A549 (cell line): ENCODE results near the gene NTRK2. TPM values are rescaled to one million over a fixed set of nuclear protein-coding genes. Genes with fewer than 3 reads are reported as not detected.

Experiments
- ATAC-seq, 2 experiments: fragments of 200-7000 bp in 1 of 2; fragments of >200 bp in 1 of 2; cut with Nextera tagmentation in 1 of 2; cut with Tn5 transposase in 1 of 2; 3 replicates each; pipeline versions ENCODE4 v1.8.0 to v1.9.1; 2018 to 2020; ENCODE audit warnings: mild to moderate bottlenecking in 1 of 2, moderate library complexity in 1 of 2
- CTCF ChIA-PET: fragments of 300-600 bp; sonication (Branson Sonifier 250); formaldehyde crosslinking; extraction: SDS; loops from one replicate; lab custom pipeline; 2021; ENCODE audit warnings: antibody characterized with exemption, inconsistent platforms; lab: Yijun Ruan, JAX
- POLR2A ChIA-PET: fragments of 350-600 bp; formaldehyde crosslinking; extraction: SDS; loops from one replicate; lab custom pipeline; 2021; ENCODE audit warnings: antibody characterized with exemption, inconsistent platforms; lab: Yijun Ruan, JAX
- DNase-seq, 2 experiments: peaks; one replicate each; pipeline versions ENCODE4 v3.0.0 to v3.0.0-alpha.2; 2011 to 2016; ENCODE audit warnings: low read depth in 1 of 2, low spot score in 1 of 2
- FAIRE-seq: peaks from 2 replicates; lab custom pipeline; 2011; peaks lifted over from hg19 to GRCh38; lab: Jason Lieb, UNC
- H3K27ac ChIP-seq, 2 experiments: fragments of >200 bp; sonication (Bioruptor Twin); formaldehyde crosslinking; 3 replicates each; pipeline ENCODE4 v1.5.1; 2016 to 2017
- H3K4me1 ChIP-seq: fragments of >200 bp; sonication (Bioruptor Twin); formaldehyde crosslinking; 3 replicates; pipeline ENCODE4 v1.6.1; 2016
- H3K4me2 ChIP-seq: fragments of >200 bp; sonication (Bioruptor Twin); formaldehyde crosslinking; 3 replicates; pipeline ENCODE4 v1.6.1; 2016
- H3K4me3 ChIP-seq: fragments of >200 bp; sonication (Bioruptor Twin); formaldehyde crosslinking; 3 replicates; pipeline ENCODE4 v1.5.1; 2016
- H3K9me3 ChIP-seq: fragments of >200 bp; sonication (Bioruptor Twin); formaldehyde crosslinking; 3 replicates; pipeline ENCODE4 v1.6.1; 2016
- EHMT2 ChIP-seq: fragments of 200-600 bp; sonication (generic); IDR thresholded peaks from 2 replicates; pipeline ENCODE4 v1.6.1; 2016; ENCODE audit warnings: antibody characterized with exemption, low read depth, mild to moderate bottlenecking, moderate library complexity
- EP300 ChIP-seq, 2 experiments: fragments of >200 bp; sonication (Bioruptor Twin); formaldehyde crosslinking; IDR thresholded peaks; 2 replicates in 1 of 2; 3 replicates in 1 of 2; pipeline ENCODE4 v1.6.1; 2016 to 2017
- FOSB ChIP-seq: fragments of 250-450 bp; sonication (Bioruptor Pico); IDR thresholded peaks from 2 replicates; pipeline ENCODE4 v1.5.0; 2020; ENCODE audit warnings: mild to moderate bottlenecking, moderate library complexity
- GATA3 ChIP-seq: IDR thresholded peaks from 2 replicates; pipeline ENCODE4 v1.6.1; 2012; ENCODE audit warnings: borderline replicate concordance
- KDM1A ChIP-seq: fragments of 200-600 bp; sonication (generic); IDR thresholded peaks from 2 replicates; pipeline ENCODE4 v1.6.1; 2016; ENCODE audit warnings: low read depth, mild to moderate bottlenecking
- KDM5A ChIP-seq: fragments of 200-600 bp; sonication (generic); IDR thresholded peaks from 2 replicates; pipeline ENCODE4 v1.6.1; 2016; ENCODE audit warnings: antibody characterized with exemption, mild to moderate bottlenecking
- MAZ ChIP-seq: fragments of 150-350 bp; IDR thresholded peaks from 2 replicates; pipeline ENCODE4 v1.6.1; 2014; ENCODE audit warnings: antibody characterized with exemption, low read depth, low read length, borderline replicate concordance
- NR3C1 ChIP-seq: fragments of >200 bp; sonication (Bioruptor Twin); formaldehyde crosslinking; IDR thresholded peaks from 3 replicates; pipeline ENCODE4 v1.6.1; 2017
- RAD21 ChIP-seq, 2 experiments: fragments of >200 bp in 1 of 2; sonication (Bioruptor Twin) in 1 of 2; formaldehyde crosslinking in 1 of 2; IDR thresholded peaks in 1 of 2; conservative IDR thresholded peaks in 1 of 2; 2 replicates in 1 of 2; 3 replicates in 1 of 2; pipeline ENCODE4 v1.6.1; 2012 to 2018; ENCODE audit warnings: inconsistent platforms in 1 of 2
- RFX5 ChIP-seq: fragments of 450-650 bp; IDR thresholded peaks from 2 replicates; pipeline ENCODE4 v1.7.1; 2014; ENCODE audit warnings: antibody characterized with exemption, mild to moderate bottlenecking, moderate library complexity
- SMC3 ChIP-seq: fragments of >200 bp; sonication (Bioruptor Twin); formaldehyde crosslinking; IDR thresholded peaks from 3 replicates; pipeline ENCODE4 v1.6.1; 2018; ENCODE audit warnings: inconsistent platforms
- TFCP2L1 ChIP-seq: fragments of 250-450 bp; sonication (Bioruptor Pico); IDR thresholded peaks from 2 replicates; pipeline ENCODE4 v1.5.0; 2021; ENCODE audit warnings: mild to moderate bottlenecking
- ZC3H11A ChIP-seq: fragments of 450-650 bp; IDR thresholded peaks from 2 replicates; pipeline ENCODE4 v1.6.1; 2014; ENCODE audit warnings: antibody characterized with exemption, mild to moderate bottlenecking
- WGBS: methylation state at CpG from one replicate; pipeline ENCODE4 v1.1.6; 2017; ENCODE audit errors: missing lambda C conversion rate; 5-methylcytosine and 5-hydroxymethylcytosine counted together
- polyA plus RNA-seq, 4 experiments: library from polyadenylated mRNA; depleted of rRNA in 3 of 4; stranded (reverse); fragments of >200 nt; fragmentation: RNase III in 1 of 4; extraction: RNeasy Plus Mini Kit Qiagen cat#74134 plus additional on column Dnase treatment in 1 of 4; gene quantifications; 2 replicates in 3 of 4; 3 replicates in 1 of 4; pipeline ENCODE4 v1.2.3, GENCODE V29; 2011 to 2017
- TF ChIP-seq, protein P1 (sequence below): fragments of 250-450 bp; sonication (Bioruptor Pico); IDR thresholded peaks from 2 replicates; pipeline ENCODE4 v1.5.0; 2021; ENCODE audit warnings: mild to moderate bottlenecking, moderate library complexity, borderline replicate concordance
- TF ChIP-seq, protein P2 (sequence below): fragments of 450-650 bp; IDR thresholded peaks from 2 replicates; pipeline ENCODE4 v1.6.1; 2014; ENCODE audit warnings: antibody characterized with exemption
- TF ChIP-seq, protein P3 (sequence below): fragments of 150-350 bp; IDR thresholded peaks from 2 replicates; pipeline ENCODE4 v1.6.1; 2014; ENCODE audit warnings: low read depth, mild to moderate bottlenecking, low read length
- TF ChIP-seq, protein P4 (sequence below): fragments of >200 bp; sonication (Bioruptor Twin); formaldehyde crosslinking; IDR thresholded peaks from 3 replicates; pipeline ENCODE4 v1.5.1; 2016
- TF ChIP-seq, protein P5 (sequence below): fragments of 250-450 bp; sonication (Bioruptor Pico); IDR thresholded peaks from 2 replicates; pipeline ENCODE4 v1.5.0; 2020; ENCODE audit warnings: low read depth, mild to moderate bottlenecking, moderate library complexity
- TF ChIP-seq, protein P6 (sequence below): IDR thresholded peaks from 2 replicates; pipeline ENCODE4 v1.6.1; 2012
- TF ChIP-seq, protein P7 (sequence below): fragments of >200 bp; sonication (Bioruptor Twin); formaldehyde crosslinking; IDR thresholded peaks from 3 replicates; pipeline ENCODE4 v1.6.1; 2016

Gene NTRK2
- polyA plus RNA-seq, 2 of the 4 experiments (the other 2 are of a cell fraction): 0.03 TPM

DNA sequence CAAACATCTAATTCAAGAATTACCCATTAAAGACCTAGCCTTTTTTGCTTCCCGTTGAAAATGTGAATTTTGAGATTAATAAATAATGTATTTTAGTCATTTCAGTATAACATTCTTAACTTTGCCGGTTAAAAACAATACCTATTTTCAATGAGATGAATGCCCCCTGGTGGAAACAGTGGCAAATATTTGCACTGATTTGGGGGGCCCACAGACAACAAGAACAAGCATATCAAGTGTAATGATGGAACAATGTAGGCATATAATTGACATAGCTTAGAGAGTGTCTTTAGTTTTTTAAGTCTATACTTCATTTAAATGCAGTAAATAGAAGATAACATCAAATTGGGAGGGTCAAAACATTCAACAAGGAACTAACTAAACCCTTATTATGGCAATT is 111.9 kb downstream of the NTRK2 start:
- ATAC-seq: peak in 1 of 2 experiments; percentile 28; a peak in 1 of 6 replicates
- no peak overlapping the region for H3K4me2 ChIP-seq
- peak in 1 of 2 experiments; percentile 7 for DNase-seq
- CTCF ChIA-PET: interaction anchor here (0.6 to 3.1 kb wide), 8 partner anchors 49 to 714 kb away, joined by 3 to 11 read pairs (median 4); no protein-coding TSS in a partner anchor
- no peak overlapping the region for H3K4me3 ChIP-seq
- no peaks in the 10 kb centered on the region for H3K4me1 ChIP-seq
- no peak for FAIRE-seq
- no peak overlapping the region for H3K27ac ChIP-seq
- H3K9me3 ChIP-seq: no peaks in the 10 kb centered on the region
- POLR2A ChIA-PET: no interaction called here
- WGBS: 4% methylated on average over 2 of the region's 2 CpGs
- TF ChIP-seq SMC3: peak; percentile 44; the same call in 1 of the 3 replicates
- no peak for TF ChIP-seq GATA3
- TF ChIP-seq, protein P1, sequence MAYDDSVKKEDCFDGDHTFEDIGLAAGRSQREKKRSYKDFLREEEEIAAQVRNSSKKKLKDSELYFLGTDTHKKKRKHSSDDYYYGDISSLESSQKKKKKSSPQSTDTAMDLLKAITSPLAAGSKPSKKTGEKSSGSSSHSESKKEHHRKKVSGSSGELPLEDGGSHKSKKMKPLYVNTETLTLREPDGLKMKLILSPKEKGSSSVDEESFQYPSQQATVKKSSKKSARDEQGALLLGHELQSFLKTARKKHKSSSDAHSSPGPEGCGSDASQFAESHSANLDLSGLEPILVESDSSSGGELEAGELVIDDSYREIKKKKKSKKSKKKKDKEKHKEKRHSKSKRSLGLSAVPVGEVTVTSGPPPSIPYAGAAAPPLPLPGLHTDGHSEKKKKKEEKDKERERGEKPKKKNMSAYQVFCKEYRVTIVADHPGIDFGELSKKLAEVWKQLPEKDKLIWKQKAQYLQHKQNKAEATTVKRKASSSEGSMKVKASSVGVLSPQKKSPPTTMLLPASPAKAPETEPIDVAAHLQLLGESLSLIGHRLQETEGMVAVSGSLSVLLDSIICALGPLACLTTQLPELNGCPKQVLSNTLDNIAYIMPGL (CRISPR knock-in tag): no peak
- TF ChIP-seq, protein P2, sequence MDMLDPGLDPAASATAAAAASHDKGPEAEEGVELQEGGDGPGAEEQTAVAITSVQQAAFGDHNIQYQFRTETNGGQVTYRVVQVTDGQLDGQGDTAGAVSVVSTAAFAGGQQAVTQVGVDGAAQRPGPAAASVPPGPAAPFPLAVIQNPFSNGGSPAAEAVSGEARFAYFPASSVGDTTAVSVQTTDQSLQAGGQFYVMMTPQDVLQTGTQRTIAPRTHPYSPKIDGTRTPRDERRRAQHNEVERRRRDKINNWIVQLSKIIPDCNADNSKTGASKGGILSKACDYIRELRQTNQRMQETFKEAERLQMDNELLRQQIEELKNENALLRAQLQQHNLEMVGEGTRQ: no peak
- TF ChIP-seq, protein P3, sequence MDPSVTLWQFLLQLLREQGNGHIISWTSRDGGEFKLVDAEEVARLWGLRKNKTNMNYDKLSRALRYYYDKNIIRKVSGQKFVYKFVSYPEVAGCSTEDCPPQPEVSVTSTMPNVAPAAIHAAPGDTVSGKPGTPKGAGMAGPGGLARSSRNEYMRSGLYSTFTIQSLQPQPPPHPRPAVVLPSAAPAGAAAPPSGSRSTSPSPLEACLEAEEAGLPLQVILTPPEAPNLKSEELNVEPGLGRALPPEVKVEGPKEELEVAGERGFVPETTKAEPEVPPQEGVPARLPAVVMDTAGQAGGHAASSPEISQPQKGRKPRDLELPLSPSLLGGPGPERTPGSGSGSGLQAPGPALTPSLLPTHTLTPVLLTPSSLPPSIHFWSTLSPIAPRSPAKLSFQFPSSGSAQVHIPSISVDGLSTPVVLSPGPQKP: no peak
- TF ChIP-seq, protein P4, sequence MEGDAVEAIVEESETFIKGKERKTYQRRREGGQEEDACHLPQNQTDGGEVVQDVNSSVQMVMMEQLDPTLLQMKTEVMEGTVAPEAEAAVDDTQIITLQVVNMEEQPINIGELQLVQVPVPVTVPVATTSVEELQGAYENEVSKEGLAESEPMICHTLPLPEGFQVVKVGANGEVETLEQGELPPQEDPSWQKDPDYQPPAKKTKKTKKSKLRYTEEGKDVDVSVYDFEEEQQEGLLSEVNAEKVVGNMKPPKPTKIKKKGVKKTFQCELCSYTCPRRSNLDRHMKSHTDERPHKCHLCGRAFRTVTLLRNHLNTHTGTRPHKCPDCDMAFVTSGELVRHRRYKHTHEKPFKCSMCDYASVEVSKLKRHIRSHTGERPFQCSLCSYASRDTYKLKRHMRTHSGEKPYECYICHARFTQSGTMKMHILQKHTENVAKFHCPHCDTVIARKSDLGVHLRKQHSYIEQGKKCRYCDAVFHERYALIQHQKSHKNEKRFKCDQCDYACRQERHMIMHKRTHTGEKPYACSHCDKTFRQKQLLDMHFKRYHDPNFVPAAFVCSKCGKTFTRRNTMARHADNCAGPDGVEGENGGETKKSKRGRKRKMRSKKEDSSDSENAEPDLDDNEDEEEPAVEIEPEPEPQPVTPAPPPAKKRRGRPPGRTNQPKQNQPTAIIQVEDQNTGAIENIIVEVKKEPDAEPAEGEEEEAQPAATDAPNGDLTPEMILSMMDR: peak; percentile 35; the same call in 2 of the 3 replicates
- peak in 1 of 2 experiments; percentile 46; a peak in 2 of 5 replicates for TF ChIP-seq RAD21 (conservative IDR thresholded peaks at IDR 0.05 in 1 of 2, IDR thresholded peaks at IDR 0.05 in 1 of 2)
- TF ChIP-seq EP300 (IDR thresholded peaks at IDR 0.05): no peak
- TF ChIP-seq, all 56 proteins: peak for 3

DNA sequence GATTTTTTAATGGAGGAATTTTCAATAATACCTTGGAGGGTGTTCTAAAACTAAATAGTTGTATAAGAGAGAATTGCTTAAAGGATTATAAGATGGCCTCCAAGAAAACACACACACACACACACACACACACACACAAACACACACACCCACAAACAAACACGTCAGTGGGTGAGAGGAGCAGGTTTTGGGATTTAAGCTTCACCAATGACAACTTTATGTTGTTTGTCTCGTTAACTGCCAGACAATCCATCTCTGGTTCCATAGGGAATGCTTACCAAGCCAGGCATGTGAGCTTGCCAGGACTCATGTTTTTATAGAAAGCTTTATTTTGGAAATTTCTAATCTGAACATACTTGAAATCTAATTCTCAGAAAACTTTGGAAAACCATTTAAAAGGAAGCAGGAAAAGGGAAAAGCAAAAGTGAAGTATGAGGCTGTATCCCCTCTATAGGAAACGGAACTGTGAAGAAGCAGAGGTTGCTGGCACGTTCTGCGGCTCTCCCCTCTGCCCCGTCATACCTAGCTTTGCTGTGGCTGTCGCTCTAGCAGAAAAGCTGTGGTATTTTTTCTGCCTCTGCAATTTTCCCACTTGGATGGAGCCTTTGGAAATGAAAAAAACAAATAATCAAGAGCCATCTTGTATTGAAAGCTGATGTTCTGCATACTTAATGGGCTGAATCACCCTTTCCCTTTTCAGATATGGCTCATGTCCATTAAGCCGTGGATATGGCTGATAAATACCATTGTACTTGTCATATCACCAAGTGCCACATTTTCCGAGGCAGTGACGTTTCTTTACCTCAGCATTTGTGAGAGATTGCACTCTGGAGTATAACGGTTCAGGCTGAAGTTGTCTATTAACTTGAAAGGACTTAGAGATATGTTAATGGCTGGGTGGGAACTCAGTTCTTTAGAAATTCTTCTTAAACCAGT is 112.7 kb downstream of the NTRK2 start:
- ChIA-PET CTCF (interaction anchor here (0.6 to 3.1 kb wide), 9 partner anchors 10 to 713 kb away, joined by 3 to 11 read pairs (median 4); no protein-coding TSS in a partner anchor), POLR2A (no interaction called here)
- Histone ChIP-seq H3K27ac (no peak overlapping the region), H3K4me3 (no peak overlapping the region), H3K9me3 (no peaks in the 10 kb centered on the region), H3K4me2 (no peak overlapping the region), H3K4me1 (no peaks in the 10 kb centered on the region)
- DNase-seq (no peak), ATAC-seq (no peak), FAIRE-seq (no peak)
- 20% methylated on average over 11 of the region's 11 CpGs for WGBS
- TF ChIP-seq EP300 (IDR thresholded peaks at IDR 0.05) (no peak), ZC3H11A (no peak), KDM5A (no peak), FOSB (CRISPR knock-in tag) (no peak), TFCP2L1 (CRISPR knock-in tag) (no peak), SMC3 (no peak), KDM1A (no peak), EHMT2 (no peak), MAZ (no peak), NR3C1 (no peak), RFX5 (no peak)
- TF ChIP-seq, protein P5, sequence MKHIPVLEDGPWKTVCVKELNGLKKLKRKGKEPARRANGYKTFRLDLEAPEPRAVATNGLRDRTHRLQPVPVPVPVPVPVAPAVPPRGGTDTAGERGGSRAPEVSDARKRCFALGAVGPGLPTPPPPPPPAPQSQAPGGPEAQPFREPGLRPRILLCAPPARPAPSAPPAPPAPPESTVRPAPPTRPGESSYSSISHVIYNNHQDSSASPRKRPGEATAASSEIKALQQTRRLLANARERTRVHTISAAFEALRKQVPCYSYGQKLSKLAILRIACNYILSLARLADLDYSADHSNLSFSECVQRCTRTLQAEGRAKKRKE: no peak
- TF ChIP-seq, protein P6, sequence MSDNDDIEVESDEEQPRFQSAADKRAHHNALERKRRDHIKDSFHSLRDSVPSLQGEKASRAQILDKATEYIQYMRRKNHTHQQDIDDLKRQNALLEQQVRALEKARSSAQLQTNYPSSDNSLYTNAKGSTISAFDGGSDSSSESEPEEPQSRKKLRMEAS: no peak
- TF ChIP-seq, protein P4: no peak
- TF ChIP-seq, protein P7, sequence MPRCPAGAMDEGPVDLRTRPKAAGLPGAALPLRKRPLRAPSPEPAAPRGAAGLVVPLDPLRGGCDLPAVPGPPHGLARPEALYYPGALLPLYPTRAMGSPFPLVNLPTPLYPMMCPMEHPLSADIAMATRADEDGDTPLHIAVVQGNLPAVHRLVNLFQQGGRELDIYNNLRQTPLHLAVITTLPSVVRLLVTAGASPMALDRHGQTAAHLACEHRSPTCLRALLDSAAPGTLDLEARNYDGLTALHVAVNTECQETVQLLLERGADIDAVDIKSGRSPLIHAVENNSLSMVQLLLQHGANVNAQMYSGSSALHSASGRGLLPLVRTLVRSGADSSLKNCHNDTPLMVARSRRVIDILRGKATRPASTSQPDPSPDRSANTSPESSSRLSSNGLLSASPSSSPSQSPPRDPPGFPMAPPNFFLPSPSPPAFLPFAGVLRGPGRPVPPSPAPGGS: no peak
